IPS-20b (cell line): ENCODE measurements around the gene TBK1.
"Not testable (repeated sequence)": the region's sequence is repeated elsewhere in the genome, so short reads cannot be mapped to it uniquely, and the experiment has no call there.

ENCODE experiments used
- H3K27ac ChIP-seq: one replicate; pipeline ENCODE4 v1.5.1; 2013; ENCODE audit warnings: low read length
- H3K27me3 ChIP-seq: 2 replicates; pipeline ENCODE4 v1.6.1; 2013; ENCODE audit warnings: mild to moderate bottlenecking, low read length, inconsistent platforms; ENCODE audit not compliant: insufficient read depth
- H3K36me3 ChIP-seq: 2 replicates; pipeline ENCODE4 v1.6.1; 2013; ENCODE audit warnings: low read depth, mild to moderate bottlenecking, inconsistent platforms, low read length, moderate library complexity; ENCODE audit not compliant: insufficient read depth
- H3K4me1 ChIP-seq: 2 replicates; pipeline ENCODE4 v1.6.1; 2013; ENCODE audit warnings: mild to moderate bottlenecking, control low read depth, inconsistent platforms, low read length, moderate library complexity; ENCODE audit not compliant: insufficient read depth
- H3K4me3 ChIP-seq: 2 replicates; pipeline ENCODE4 v1.5.1; 2013; ENCODE audit warnings: mild to moderate bottlenecking, low read length, inconsistent platforms
- H3K9ac ChIP-seq: 2 replicates; pipeline ENCODE4 v1.6.1; 2013; ENCODE audit warnings: low read depth, mild to moderate bottlenecking, inconsistent platforms, low read length, moderate library complexity
- H3K9me3 ChIP-seq: 2 replicates; pipeline ENCODE4 v1.6.1; 2013; ENCODE audit warnings: mild to moderate bottlenecking, low read depth, low read length, inconsistent platforms; ENCODE audit not compliant: insufficient read depth

Gene TBK1

DNA sequence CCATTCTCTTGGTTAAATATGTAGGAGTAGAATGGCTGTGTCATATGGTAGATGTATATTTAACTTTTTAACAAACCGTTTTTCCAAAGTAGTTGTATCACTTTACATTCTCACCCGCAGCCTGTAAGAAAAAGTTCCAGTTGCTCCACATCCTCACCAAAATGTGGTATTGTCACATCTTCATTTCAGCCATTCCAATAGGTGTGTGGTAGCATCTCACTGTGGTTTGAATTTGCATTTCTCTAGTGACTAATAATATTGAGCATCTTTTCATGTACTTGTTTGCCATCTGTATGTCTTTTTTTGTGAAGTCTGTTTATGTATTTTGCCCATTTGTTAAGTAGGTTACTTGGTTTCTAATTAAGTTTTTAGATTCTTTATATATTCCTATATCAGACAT, 78.6 kb downstream of the TBK1 start:
- Histone ChIP-seq H3K27ac (no peak overlapping the region), H3K9ac (no peak overlapping the region), H3K4me1 (peaks cover 4% of the 10 kb centered on the region; the same call in 1 of the 2 replicates), H3K4me3 (no peak overlapping the region), H3K9me3 (no peaks in the 10 kb centered on the region), H3K27me3 (no peaks in the 10 kb centered on the region), H3K36me3 (no peaks in the 10 kb centered on the region)

DNA sequence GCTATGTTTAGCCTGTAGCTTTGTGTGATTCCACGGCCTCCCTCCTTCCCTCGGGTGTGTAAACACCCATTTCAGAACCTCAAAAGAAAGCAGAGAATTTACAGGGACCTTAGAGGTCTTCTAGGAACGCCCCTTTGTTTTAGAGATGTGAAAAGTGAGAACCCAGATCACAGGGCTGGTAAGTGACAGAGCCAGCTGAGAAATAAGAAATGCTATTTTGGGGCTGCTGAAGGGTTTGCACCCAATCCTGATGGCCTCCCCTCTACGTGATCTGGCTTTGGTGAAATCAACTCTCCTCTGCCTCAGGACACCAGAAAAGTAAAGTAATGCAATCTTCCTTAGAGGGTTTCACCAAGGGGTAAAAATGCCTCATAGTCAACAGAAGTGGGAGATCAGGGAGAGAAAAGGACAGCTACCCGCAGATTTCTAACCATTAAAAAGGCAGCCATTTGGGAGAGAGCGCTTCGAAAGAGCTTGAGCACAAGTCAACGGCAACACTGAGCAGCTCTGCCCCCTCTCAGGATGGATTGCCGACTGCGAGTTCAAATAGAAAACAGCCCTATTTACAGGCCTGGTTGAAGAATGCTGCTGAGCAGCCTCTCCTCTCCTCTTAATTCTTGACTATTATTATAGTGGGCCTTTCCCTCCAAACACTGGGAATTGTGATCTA, 79.9 kb downstream of the TBK1 start:
- Histone ChIP-seq H3K27ac (no peak overlapping the region), H3K4me1 (peaks cover 4% of the 10 kb centered on the region; the same call in 1 of the 2 replicates), H3K36me3 (no peaks in the 10 kb centered on the region), H3K9ac (0 out of 2 replicates have a peak overlapping the region, but pooled peaks have one; percentile 40), H3K9me3 (no peaks in the 10 kb centered on the region), H3K4me3 (no peak overlapping the region), H3K27me3 (no peaks in the 10 kb centered on the region)

DNA sequence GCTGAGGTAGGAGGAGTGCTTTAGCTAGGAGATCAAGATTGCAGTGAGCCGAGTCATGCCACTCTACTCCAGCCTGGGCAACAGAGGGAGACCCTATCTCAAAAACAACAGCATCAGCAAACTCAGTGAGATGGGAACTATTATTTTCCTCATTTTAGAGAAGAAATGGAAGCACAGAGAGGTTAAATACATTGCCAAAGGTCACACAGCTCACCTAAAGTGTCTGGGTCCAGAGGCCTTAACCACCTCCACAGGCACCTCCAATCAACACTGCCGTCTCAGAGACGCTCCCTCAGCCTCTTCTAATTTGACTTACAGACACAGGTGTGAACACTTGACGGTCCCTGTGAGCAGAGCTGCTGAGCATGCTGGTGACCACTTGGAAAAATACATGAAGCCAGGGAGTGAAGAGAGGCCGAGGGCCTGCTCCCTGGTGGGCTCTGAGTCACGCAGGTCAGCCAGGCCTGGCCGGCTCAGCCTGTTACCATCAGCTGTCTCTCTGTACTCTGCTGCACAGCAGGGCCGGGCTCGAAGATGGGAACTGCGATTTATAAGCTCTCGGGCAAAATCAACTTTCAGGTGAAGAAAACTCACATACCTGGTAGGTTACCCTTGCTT, 80.9 kb downstream of the TBK1 start:
- no peaks in the 10 kb centered on the region for H3K36me3 ChIP-seq
- no peak overlapping the region for H3K9ac ChIP-seq
- no peaks in the 10 kb centered on the region for H3K27me3 ChIP-seq
- no peaks in the 10 kb centered on the region for H3K9me3 ChIP-seq
- no peak overlapping the region for H3K4me3 ChIP-seq
- H3K27ac ChIP-seq, result no peak overlapping the region
- peaks cover 4% of the 10 kb centered on the region; the same call in 1 of the 2 replicates for H3K4me1 ChIP-seq

DNA sequence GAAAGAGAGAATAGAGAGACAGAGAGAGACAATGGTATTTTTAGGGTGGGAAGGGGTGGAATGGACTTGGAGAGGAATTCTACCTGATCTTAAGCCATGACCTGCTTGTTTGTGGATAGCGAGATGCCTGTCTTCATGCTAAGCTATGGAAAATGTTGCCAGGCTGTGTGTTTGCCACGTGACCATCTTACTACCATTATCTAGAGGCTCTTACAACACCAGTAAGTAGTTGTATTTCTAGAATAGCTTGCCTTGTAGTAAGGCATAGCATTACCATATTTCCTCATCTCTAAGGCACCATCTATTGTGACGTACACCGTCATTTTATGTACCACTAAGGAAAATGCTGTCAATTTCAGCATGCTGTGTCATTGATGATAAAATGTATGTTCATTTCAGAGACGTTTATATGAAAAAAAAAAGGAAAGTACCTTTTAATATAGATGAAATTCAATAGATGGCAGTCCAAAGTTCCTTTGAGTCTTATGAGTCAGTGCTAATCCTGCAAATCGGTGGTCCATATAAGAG, 82.8 kb downstream of the TBK1 start:
- no peak overlapping the region for H3K4me3 ChIP-seq
- no peak overlapping the region for H3K27ac ChIP-seq
- no peaks in the 10 kb centered on the region for H3K27me3 ChIP-seq
- no peaks in the 10 kb centered on the region for H3K36me3 ChIP-seq
- no peak overlapping the region for H3K9ac ChIP-seq
- no peaks in the 10 kb centered on the region for H3K9me3 ChIP-seq
- H3K4me1 ChIP-seq, result peaks cover 4% of the 10 kb centered on the region; the same call in 1 of the 2 replicates

DNA sequence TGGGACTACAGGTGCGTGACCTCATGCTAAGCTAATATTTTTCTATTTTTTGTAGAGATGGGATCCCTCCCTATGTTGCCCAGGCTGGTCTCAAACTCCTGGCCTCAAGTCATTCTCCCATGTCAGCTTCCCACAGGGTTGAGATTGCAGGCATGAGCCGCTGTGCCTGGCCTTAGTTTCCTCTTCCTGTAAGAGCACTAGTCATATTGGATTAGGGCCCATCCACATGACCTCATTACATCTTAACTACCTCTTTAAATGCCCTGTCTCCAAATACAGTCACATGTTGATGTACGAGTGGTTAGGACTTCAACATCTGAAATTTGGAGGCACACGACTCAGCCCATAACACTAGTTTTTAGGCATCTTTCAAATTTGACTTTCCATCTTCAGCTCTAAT, 86.2 kb downstream of the TBK1 start:
- H3K27me3 ChIP-seq, result no peaks in the 10 kb centered on the region
- H3K9me3 ChIP-seq, result no peaks in the 10 kb centered on the region
- H3K4me1 ChIP-seq, result no peaks in the 10 kb centered on the region
- H3K9ac ChIP-seq, result no peak overlapping the region
- no peak overlapping the region for H3K27ac ChIP-seq
- H3K4me3 ChIP-seq, result no peak overlapping the region
- H3K36me3 ChIP-seq, result no peaks in the 10 kb centered on the region

DNA sequence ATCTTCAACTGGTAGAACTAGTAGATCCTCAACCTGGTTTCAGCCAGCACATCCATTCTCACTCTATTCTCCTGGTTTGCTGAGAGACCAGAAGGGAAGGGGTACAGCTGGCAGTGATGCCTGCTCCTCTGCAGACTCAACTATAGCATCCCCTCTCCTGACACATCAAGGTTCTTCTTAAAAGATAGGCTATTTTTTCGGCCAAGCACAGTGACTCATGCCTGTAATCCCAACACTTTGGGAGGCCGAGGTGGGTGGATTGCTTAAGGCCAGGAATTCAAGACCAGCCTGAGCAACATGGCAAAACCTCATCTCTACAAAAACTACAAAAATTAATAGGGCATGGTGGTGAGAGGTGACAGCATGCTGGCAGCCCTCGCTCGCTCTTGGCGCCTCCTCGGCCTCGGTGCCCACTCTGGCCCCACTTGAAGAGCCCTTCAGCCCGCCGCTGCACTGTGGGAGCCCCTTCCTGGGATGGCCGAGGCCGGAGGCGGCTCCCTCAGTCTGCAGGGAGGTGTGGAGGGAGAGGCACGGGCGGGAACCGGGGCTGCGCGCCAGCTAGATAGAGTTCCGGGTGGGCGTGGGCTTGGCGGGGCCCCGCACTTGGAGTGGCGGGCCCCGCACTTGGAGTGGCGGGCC, 90.6 kb downstream of the TBK1 start:
- H3K9me3 ChIP-seq, H3K4me3 ChIP-seq, H3K36me3 ChIP-seq, H3K9ac ChIP-seq, H3K4me1 ChIP-seq, H3K27me3 ChIP-seq, H3K27ac ChIP-seq: not testable (repeated sequence)

DNA sequence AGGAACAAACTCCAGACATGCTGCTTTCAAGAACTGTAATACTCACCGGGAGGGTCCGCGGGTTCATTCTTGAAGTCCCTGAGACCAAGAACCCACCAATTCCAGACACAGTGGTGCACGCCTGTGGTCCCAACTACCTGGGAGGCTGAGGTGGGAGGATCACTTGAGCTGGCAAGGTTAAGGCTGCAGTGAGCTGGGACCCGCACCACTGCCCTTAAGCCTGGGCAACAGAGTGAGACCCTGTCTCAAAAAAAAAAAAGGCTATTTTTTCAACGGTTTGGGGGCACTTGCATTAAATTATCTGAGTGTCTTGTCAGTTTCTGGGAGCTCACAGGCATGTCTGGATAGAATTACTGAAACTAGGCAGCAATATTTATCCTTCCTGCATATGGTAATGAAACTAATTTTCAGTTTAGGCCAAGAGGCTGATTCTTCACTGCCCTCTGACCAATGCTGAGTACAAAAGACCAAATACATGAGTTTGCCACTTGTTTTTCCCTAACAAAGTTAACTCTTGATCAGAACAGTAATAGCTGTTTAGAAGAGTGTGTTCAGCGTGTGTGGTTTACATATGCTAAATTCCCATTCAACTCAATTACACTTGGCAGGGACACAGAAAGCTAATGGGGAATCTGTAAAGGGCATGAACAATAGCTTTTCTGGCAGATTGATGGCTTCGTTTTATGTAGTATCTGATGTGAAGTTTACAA, 92.6 kb downstream of the TBK1 start:
- Histone ChIP-seq H3K9me3 (no peaks in the 10 kb centered on the region), H3K27me3 (no peaks in the 10 kb centered on the region), H3K9ac (no peak overlapping the region), H3K36me3 (no peaks in the 10 kb centered on the region), H3K4me1 (no peaks in the 10 kb centered on the region), H3K4me3 (no peak overlapping the region), H3K27ac (no peak overlapping the region)

DNA sequence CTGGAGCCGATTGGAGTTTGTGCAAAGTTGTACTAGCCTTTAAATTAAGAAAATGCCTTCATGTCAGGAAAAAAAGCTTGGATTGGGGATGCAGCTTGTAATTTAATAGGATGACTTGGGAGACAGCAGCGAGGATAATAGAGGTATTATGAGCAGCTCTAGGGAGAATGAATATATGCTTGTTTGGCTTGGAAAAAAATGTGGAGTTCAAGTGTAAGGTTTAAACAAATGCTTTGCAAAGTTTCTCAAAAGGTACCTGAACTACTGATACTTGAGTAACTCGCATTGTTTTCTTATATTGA, 93.1 kb downstream of the TBK1 start:
- H3K36me3 ChIP-seq, result no peaks in the 10 kb centered on the region
- H3K9ac ChIP-seq, result no peak overlapping the region
- H3K27me3 ChIP-seq, result no peaks in the 10 kb centered on the region
- H3K9me3 ChIP-seq, result no peaks in the 10 kb centered on the region
- no peaks in the 10 kb centered on the region for H3K4me1 ChIP-seq
- H3K4me3 ChIP-seq, result no peak overlapping the region
- no peak overlapping the region for H3K27ac ChIP-seq

DNA sequence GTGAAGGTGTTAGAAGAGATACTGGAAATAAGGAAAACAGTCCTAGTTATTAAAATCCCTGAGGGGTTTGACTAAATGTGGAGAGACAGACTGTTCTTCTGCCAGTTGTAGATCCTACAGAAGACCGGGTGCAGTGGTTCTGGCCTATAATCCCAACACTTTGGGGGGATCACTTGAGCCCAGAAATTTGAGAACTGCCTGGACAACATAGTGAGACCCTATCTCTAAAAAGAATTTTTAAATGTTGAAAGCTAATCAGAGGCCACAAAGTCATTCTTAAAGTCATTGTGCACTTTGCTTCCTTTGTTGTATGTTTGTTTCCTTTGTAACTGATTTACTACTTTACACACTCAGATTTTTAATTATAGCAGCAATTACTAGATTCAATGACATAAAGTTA, 97.2 kb downstream of the TBK1 start:
- no peaks in the 10 kb centered on the region for H3K36me3 ChIP-seq
- H3K9ac ChIP-seq, result no peak overlapping the region
- no peaks in the 10 kb centered on the region for H3K4me1 ChIP-seq
- H3K9me3 ChIP-seq, result no peaks in the 10 kb centered on the region
- H3K4me3 ChIP-seq, result no peak overlapping the region
- H3K27ac ChIP-seq, result peak overlapping the region; percentile 37
- no peaks in the 10 kb centered on the region for H3K27me3 ChIP-seq

DNA sequence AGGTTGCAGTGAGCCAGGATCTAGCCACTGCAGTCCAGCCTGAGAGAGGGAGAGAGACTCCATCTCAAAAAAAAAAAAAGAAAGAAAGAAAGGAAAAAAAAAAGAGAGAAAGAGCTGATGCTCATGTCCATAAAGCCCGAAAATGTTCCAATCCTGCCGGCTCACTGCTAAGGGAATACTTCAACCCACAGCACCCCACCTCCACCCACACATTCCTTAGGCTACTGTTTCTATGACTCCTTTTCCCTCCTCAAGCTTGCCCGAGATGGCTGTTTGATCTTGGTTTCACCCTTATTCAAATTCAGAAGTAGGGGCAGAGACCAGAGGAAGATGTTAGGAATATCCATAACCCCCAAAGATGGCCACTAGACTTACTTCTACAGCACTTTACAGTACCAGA, 98.8 kb downstream of the TBK1 start:
- Histone ChIP-seq H3K9ac (no peak overlapping the region), H3K4me1 (no peaks in the 10 kb centered on the region), H3K36me3 (no peaks in the 10 kb centered on the region), H3K4me3 (no peak overlapping the region), H3K9me3 (no peaks in the 10 kb centered on the region), H3K27ac (no peak overlapping the region), H3K27me3 (no peaks in the 10 kb centered on the region)

DNA sequence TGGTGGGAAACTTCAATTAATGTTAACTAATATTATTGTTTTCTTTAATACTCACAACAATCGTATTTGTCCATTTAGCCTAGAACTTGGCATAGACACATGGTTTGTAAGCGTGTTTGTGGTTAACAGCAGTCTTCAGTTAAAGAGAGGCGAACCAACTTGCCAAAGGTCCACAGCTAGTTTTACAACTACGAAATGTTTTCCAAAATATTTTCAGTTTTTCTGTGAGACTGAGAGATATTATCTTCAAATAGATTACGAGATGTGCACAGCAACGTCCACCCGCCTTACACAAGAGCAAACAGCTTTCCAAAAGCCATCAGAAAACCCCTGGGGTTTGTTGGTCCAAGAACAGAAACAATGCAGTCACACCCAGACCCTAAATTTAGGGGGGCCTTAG, 99.8 kb downstream of the TBK1 start:
- Histone ChIP-seq H3K36me3 (no peaks in the 10 kb centered on the region), H3K4me3 (no peak overlapping the region), H3K27ac (no peak overlapping the region), H3K9ac (no peak overlapping the region), H3K4me1 (no peaks in the 10 kb centered on the region), H3K9me3 (no peaks in the 10 kb centered on the region), H3K27me3 (no peaks in the 10 kb centered on the region)
